ENCODE measurements around the gene DLG5. TPM values are rescaled to one million over a fixed set of nuclear protein-coding genes. Genes with fewer than 3 reads are reported as not detected.

The DLG5 gene
- total RNA-seq, 1 donor from 2014 or later, result 64.5 TPM

DNA sequence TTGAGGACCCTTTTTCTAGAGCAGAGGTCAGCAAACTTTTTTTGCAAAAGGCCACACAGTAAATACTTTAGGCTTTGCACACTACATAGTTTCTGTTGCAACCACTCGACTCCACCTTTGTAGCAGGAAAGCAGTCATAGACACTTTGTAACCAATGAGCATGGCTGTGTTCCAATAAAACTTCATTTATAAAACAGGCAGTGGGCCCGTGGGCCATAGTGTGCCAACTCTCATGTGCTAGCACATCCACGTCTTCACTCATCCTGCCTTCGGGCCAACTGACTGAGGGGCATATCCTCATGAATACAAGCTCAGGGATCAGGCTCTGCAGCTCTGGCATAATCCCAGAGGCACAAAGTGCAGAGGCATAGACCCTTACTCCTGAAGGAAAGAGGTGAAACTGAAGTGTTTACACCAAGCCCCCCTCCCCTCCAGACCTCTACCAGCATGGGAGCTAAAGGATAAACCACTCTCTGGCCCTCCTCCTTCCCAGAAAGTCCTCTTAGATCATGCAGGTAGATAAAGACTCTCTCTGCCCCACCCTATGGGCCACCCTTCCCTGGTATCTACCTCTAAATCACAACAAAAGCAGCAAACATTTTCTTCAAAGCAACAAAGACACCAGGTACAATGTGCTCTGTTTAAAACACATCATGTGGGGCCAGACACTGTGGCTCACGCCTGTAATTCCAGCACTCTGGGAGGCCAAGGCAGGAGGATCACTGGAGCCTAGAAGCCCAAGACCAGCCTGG lies 71.0 kb downstream of the DLG5 start:
- DNase-seq (ENCODE audit: low spot score), result no peak
- H3K27ac Mint-ChIP-seq (ENCODE audit: unreplicated experiment), result no peak overlapping the region
- peaks cover 4% of the 10 kb centered on the region for H3K27me3 Mint-ChIP-seq (ENCODE audit: unreplicated experiment)
- TF ChIP-seq, protein P1, sequence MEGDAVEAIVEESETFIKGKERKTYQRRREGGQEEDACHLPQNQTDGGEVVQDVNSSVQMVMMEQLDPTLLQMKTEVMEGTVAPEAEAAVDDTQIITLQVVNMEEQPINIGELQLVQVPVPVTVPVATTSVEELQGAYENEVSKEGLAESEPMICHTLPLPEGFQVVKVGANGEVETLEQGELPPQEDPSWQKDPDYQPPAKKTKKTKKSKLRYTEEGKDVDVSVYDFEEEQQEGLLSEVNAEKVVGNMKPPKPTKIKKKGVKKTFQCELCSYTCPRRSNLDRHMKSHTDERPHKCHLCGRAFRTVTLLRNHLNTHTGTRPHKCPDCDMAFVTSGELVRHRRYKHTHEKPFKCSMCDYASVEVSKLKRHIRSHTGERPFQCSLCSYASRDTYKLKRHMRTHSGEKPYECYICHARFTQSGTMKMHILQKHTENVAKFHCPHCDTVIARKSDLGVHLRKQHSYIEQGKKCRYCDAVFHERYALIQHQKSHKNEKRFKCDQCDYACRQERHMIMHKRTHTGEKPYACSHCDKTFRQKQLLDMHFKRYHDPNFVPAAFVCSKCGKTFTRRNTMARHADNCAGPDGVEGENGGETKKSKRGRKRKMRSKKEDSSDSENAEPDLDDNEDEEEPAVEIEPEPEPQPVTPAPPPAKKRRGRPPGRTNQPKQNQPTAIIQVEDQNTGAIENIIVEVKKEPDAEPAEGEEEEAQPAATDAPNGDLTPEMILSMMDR (IDR thresholded peaks at IDR 0.05; ENCODE audit: unreplicated experiment), result no peak
- no peak overlapping the region for H3K4me3 Mint-ChIP-seq (ENCODE audit: unreplicated experiment)
- H3K4me1 Mint-ChIP-seq (ENCODE audit: unreplicated experiment), result no peaks in the 10 kb centered on the region
- H3K9me3 Mint-ChIP-seq (ENCODE audit: unreplicated experiment), result no peaks in the 10 kb centered on the region
- peaks cover 21% of the 10 kb centered on the region for H3K36me3 Mint-ChIP-seq (ENCODE audit: low read depth, unreplicated experiment)

DNA sequence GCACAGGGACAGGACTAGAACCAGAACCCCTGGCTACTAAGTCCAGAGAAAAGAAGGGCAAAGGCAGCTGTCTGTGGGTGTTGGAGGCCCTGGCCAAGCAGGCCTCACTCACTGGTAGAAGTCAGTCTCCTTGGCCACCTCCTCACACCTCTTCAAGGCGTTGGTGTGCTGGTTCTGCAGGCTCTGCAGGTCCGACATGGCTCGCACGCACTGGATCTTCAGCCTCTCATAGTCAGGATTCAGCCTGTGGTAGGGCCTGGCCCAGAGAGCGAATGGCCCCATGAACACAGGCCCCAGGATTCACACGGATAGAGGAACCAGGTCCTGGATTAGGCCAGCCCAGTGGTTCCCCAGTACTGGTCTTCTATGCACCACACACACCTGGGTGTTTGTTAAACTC lies 72.4 kb downstream of the DLG5 start:
- no peak overlapping the region for H3K4me3 Mint-ChIP-seq (ENCODE audit: unreplicated experiment)
- peaks cover 24% of the 10 kb centered on the region for H3K36me3 Mint-ChIP-seq (ENCODE audit: low read depth, unreplicated experiment)
- H3K4me1 Mint-ChIP-seq (ENCODE audit: unreplicated experiment), result peaks cover 5% of the 10 kb centered on the region
- H3K27me3 Mint-ChIP-seq (ENCODE audit: unreplicated experiment), result peaks cover 4% of the 10 kb centered on the region
- no peak for DNase-seq (ENCODE audit: low spot score)
- TF ChIP-seq, protein P1 (IDR thresholded peaks at IDR 0.05; ENCODE audit: unreplicated experiment), result no peak
- H3K9me3 Mint-ChIP-seq (ENCODE audit: unreplicated experiment), result no peaks in the 10 kb centered on the region
- no peak overlapping the region for H3K27ac Mint-ChIP-seq (ENCODE audit: unreplicated experiment)

DNA sequence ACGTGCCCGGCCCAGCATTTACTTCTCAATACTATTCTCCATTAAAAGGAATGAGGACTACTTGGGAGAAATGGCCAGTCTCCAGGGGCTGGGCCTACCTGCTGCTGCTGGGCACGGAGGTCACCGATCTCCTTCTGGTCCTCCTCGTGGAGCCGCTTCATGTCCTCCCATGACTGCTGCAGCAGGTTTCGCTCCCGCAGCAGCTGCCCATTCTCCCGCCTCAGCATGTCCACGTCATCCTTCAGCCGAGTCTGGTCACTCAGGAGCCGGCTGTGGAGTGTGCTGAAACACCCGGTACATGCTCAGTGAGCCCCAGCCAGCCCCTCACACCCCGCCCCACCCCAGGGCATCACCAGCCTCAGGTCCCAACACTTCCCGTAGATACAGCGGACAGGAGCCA lies 73.3 kb downstream of the DLG5 start:
- Mint-ChIP-seq H3K4me3 (ENCODE audit: unreplicated experiment) (peak overlapping the region; percentile 73), H3K27me3 (ENCODE audit: unreplicated experiment) (peaks cover 4% of the 10 kb centered on the region), H3K4me1 (ENCODE audit: unreplicated experiment) (peaks cover 11% of the 10 kb centered on the region), H3K9me3 (ENCODE audit: unreplicated experiment) (no peaks in the 10 kb centered on the region), H3K27ac (ENCODE audit: unreplicated experiment) (no peak overlapping the region), H3K36me3 (ENCODE audit: low read depth, unreplicated experiment) (peaks cover 26% of the 10 kb centered on the region)
- DNase-seq (ENCODE audit: low spot score), result no peak
- TF ChIP-seq, protein P1 (IDR thresholded peaks at IDR 0.05; ENCODE audit: unreplicated experiment), result no peak

DNA sequence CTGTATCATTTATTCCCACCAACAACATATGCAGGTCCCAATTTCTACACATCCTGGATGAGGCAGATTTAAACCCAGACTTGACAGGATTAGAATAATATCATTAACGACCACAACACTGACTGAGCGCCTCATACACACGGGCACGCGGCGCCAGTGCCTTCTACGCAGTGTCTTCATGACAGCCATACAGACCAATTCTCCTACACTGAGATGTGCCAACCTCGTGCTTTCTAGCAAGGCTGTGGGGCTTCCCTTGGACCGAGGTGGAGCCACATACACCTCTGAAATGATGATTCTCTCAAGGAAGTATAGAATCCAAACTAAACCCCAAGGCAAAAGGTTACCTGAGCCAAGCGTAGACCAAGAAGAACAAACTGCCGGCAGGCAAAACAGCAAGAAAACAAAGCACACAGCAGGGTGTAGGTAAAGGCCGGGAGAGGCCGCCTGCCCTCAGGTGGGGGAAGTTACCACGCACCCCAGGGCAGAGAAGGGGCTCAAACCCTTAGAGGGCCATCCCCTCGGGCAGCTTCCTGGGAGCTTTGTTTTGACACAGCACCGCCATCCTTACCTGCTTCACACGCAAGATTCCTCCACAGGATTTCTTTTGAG lies 75.8 kb downstream of the DLG5 start:
- TF ChIP-seq, protein P1 (IDR thresholded peaks at IDR 0.05; ENCODE audit: unreplicated experiment), result no peak
- Mint-ChIP-seq H3K9me3 (ENCODE audit: unreplicated experiment) (no peaks in the 10 kb centered on the region), H3K27ac (ENCODE audit: unreplicated experiment) (peak overlapping the region; percentile 8), H3K4me1 (ENCODE audit: unreplicated experiment) (peaks cover 22% of the 10 kb centered on the region), H3K36me3 (ENCODE audit: low read depth, unreplicated experiment) (peaks cover 27% of the 10 kb centered on the region), H3K27me3 (ENCODE audit: unreplicated experiment) (peaks cover 4% of the 10 kb centered on the region), H3K4me3 (ENCODE audit: unreplicated experiment) (no peak overlapping the region)
- DNase-seq (ENCODE audit: low spot score), result no peak

DNA sequence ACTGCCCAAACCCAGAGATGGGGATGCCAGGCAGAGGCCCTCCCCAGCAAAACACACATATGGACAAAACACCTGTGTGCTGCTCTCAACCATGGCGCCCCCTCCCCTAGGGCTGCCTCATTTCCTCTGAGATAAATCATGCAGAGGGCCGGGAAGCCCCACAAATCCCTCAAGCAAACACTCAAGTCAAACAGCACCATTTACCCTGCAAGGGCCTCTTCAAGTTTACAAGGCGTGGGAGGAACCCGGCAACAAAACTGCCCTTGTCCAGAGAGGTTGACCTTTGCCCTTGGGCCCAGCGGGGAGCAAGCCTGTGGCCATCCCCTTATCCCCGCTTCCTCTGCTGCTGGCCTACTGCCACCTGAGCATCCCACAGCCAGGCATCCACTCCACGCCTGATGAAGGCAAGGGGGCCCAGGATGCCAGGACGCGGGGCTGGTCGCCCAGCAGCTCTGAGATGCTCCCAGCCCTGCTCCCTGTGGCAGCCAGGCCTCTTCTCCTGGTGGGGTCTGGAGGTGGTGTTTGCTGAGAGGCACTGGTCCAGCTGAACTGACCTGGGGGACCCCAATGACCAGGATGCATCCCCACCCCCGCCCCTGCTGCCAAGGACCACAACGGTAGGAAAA lies 77.4 kb downstream of the DLG5 start:
- Mint-ChIP-seq H3K4me3 (ENCODE audit: unreplicated experiment) (no peak overlapping the region), H3K4me1 (ENCODE audit: unreplicated experiment) (peaks cover 35% of the 10 kb centered on the region), H3K36me3 (ENCODE audit: low read depth, unreplicated experiment) (peaks cover 27% of the 10 kb centered on the region), H3K27ac (ENCODE audit: unreplicated experiment) (no peak overlapping the region), H3K27me3 (ENCODE audit: unreplicated experiment) (peaks cover 5% of the 10 kb centered on the region), H3K9me3 (ENCODE audit: unreplicated experiment) (no peaks in the 10 kb centered on the region)
- TF ChIP-seq, protein P1 (IDR thresholded peaks at IDR 0.05; ENCODE audit: unreplicated experiment), result no peak
- no peak for DNase-seq (ENCODE audit: low spot score)

All from endothelial cell (in vitro differentiated cells).